SK-N-SH (cell line): ENCODE measurements around the gene NRF1. TPM values are rescaled to one million over a fixed set of nuclear protein-coding genes. Genes with fewer than 3 reads are reported as not detected.

Source experiments
- CTCF ChIA-PET: fragments of 300-600, 350-600 bp; formaldehyde crosslinking; extraction: SDS; loops from one replicate; lab custom pipeline; 2021; lab: Yijun Ruan, JAX
- POLR2A ChIA-PET: fragments of 350-600 bp; sonication (Branson Sonifier 250); formaldehyde crosslinking; extraction: SDS; loops from one replicate; lab custom pipeline; 2020; ENCODE audit warnings: antibody characterized with exemption, inconsistent platforms; lab: Yijun Ruan, JAX
- DNase-seq: peaks from one replicate; pipeline ENCODE4 v3.0.0; 2012
- H2AFZ ChIP-seq: fragments of 200-600 bp; sonication (generic); 2 replicates; pipeline ENCODE4 v1.8.1; 2016; ENCODE audit warnings: antibody characterized with exemption, mild to moderate bottlenecking, low read depth
- H3F3A ChIP-seq: fragments of 200-600 bp; sonication (generic); replicated peaks from 2 replicates; pipeline ENCODE3; 2016; ENCODE audit warnings: antibody characterized with exemption, mild to moderate bottlenecking; ENCODE audit not compliant: insufficient read depth
- H3K27ac ChIP-seq, 2 experiments: fragments of 200-500 bp in 1 of 2; fragments of 200-600 bp in 1 of 2; sonication (Bioruptor generic) in 1 of 2; sonication (generic), shearing (Covaris generic) in 1 of 2; 2 replicates each; pipeline versions ENCODE4 v1.5.1 to v1.6.1; 2014 to 2016; ENCODE audit warnings: low read depth in 2 of 2, inconsistent platforms in 1 of 2, low read length in 1 of 2, mild to moderate bottlenecking in 1 of 2, mixed read lengths in 1 of 2
- H3K27me3 ChIP-seq: fragments of 200-600 bp; sonication (generic), shearing (Covaris generic); 2 replicates; pipeline ENCODE4 v1.6.1; 2016; ENCODE audit warnings: mixed run types; ENCODE audit not compliant: insufficient read depth
- H3K36me3 ChIP-seq, 2 experiments: fragments of 200-500 bp in 1 of 2; fragments of 200-600 bp in 1 of 2; sonication (Bioruptor generic) in 1 of 2; sonication (generic) in 1 of 2; replicated peaks in 1 of 2; 2 replicates each; pipeline versions ENCODE3 to v1.5.1; 2014 to 2016; ENCODE audit warnings: low read length in 1 of 2, mild to moderate bottlenecking in 1 of 2; ENCODE audit not compliant: insufficient read depth in 2 of 2, control insufficient read depth in 1 of 2
- H3K4me1 ChIP-seq, 2 experiments: fragments of 200-500 bp in 1 of 2; fragments of 200-600 bp in 1 of 2; sonication (Bioruptor generic) in 1 of 2; sonication (generic), shearing (Covaris generic) in 1 of 2; 2 replicates each; pipeline versions ENCODE4 v1.5.1 to v1.6.1; 2014 to 2016; ENCODE audit warnings: low read depth in 1 of 2, low read length in 1 of 2, mixed run types in 1 of 2; ENCODE audit not compliant: insufficient read depth in 2 of 2, control insufficient read depth in 1 of 2
- H3K4me2 ChIP-seq: fragments of 200-600 bp; sonication (generic), shearing (Covaris generic); 2 replicates; pipeline ENCODE4 v1.6.1; 2017; ENCODE audit warnings: mixed run types
- H3K4me3 ChIP-seq, 2 experiments: fragments of 200-500 bp in 1 of 2; fragments of 200-600 bp in 1 of 2; sonication (Bioruptor generic) in 1 of 2; sonication (generic), shearing (Covaris generic) in 1 of 2; 2 replicates each; pipeline versions ENCODE4 v1.5.1 to v1.8.1; 2014 to 2016; ENCODE audit warnings: low read depth in 2 of 2, inconsistent platforms in 1 of 2, low read length in 1 of 2, mild to moderate bottlenecking in 1 of 2, mixed read lengths in 1 of 2, moderate library complexity in 1 of 2
- H3K79me2 ChIP-seq: fragments of 200-600 bp; sonication (generic); 2 replicates; pipeline ENCODE4 v1.8.1; 2017; ENCODE audit warnings: mild to moderate bottlenecking; ENCODE audit not compliant: insufficient read depth
- H3K9ac ChIP-seq: fragments of 200-600 bp; sonication (generic); 2 replicates; pipeline ENCODE4 v1.6.1; 2017; ENCODE audit warnings: mixed run types
- H3K9me2 ChIP-seq: fragments of 200-600 bp; sonication (generic); 2 replicates; pipeline ENCODE4 v1.6.1; 2017; ENCODE audit warnings: mixed run types
- H3K9me3 ChIP-seq: fragments of 200-600 bp; sonication (generic); 2 replicates; pipeline ENCODE4 v1.6.1; 2017; ENCODE audit warnings: mixed run types, mild to moderate bottlenecking, moderate library complexity
- H4K20me1 ChIP-seq: fragments of 200-600 bp; sonication (generic); 2 replicates; pipeline ENCODE4 v1.6.1; 2017; ENCODE audit warnings: mild to moderate bottlenecking, mixed run types; ENCODE audit not compliant: insufficient read depth
- EP300 ChIP-seq, 2 experiments: IDR thresholded peaks; 2 replicates each; pipeline versions ENCODE4 v1.4.0 to v1.6.1; 2012; ENCODE audit warnings: borderline replicate concordance in 1 of 2, low read depth in 1 of 2, low read length in 1 of 2
- FOSL2 ChIP-seq: IDR thresholded peaks from 2 replicates; pipeline ENCODE4 v1.4.0; 2012; ENCODE audit warnings: low read depth, mild to moderate bottlenecking, moderate library complexity, borderline replicate concordance
- FOXM1 ChIP-seq: IDR thresholded peaks from 2 replicates; pipeline ENCODE4 v1.4.0; 2012; ENCODE audit warnings: low read depth, mild to moderate bottlenecking
- GABPA ChIP-seq: IDR thresholded peaks from 2 replicates; pipeline ENCODE4 v1.4.0; 2012; ENCODE audit warnings: low read depth, mild to moderate bottlenecking
- GATA2 ChIP-seq: sonication (generic); formaldehyde crosslinking; IDR thresholded peaks from 2 replicates; pipeline ENCODE4 v1.5.0; 2020; ENCODE audit warnings: mild to moderate bottlenecking, missing genetic modification reagents
- MXI1 ChIP-seq: IDR thresholded peaks from 2 replicates; pipeline ENCODE4 v1.6.1; 2012; ENCODE audit warnings: mild to moderate bottlenecking, low read depth, low read length, improper control_type of control experiment
- POLR2AphosphoS5 ChIP-seq: IDR thresholded peaks from 2 replicates; pipeline ENCODE4 v1.6.1; 2012; ENCODE audit warnings: low read depth, low read length
- RAD21 ChIP-seq: IDR thresholded peaks from 2 replicates; pipeline ENCODE4 v1.6.1; 2012; ENCODE audit warnings: mild to moderate bottlenecking, low read length
- SMC3 ChIP-seq: IDR thresholded peaks from 2 replicates; pipeline ENCODE4 v1.6.1; 2012; ENCODE audit warnings: low read depth, low read length, improper control_type of control experiment
- USF1 ChIP-seq: IDR thresholded peaks from 2 replicates; pipeline ENCODE4 v1.4.0; 2012; ENCODE audit warnings: low read depth, borderline replicate concordance
- USF2 ChIP-seq: fragments of 150-350 bp; IDR thresholded peaks from 2 replicates; pipeline ENCODE4 v1.6.1; 2017; ENCODE audit warnings: antibody characterized with exemption, low read length, low read depth, borderline replicate concordance
- WGBS: methylation state at CpG from one replicate; pipeline ENCODE4 v1.1.6; 2017; ENCODE audit warnings: low lambda C conversion rate; 5-methylcytosine and 5-hydroxymethylcytosine counted together
- polyA plus RNA-seq, 3 experiments: library from polyadenylated mRNA; depleted of rRNA; stranded (reverse); fragments of >200 nt; gene quantifications; 2 replicates each; pipeline ENCODE4 v1.2.3, GENCODE V29; 2012
- TF ChIP-seq, protein P1 (sequence below): IDR thresholded peaks from 2 replicates; pipeline ENCODE4 v1.4.0; 2012; ENCODE audit warnings: low read depth

Gene NRF1
- polyA plus RNA-seq, 1 of the 3 experiments (the other 2 are of a cell fraction), result 10.9 TPM

DNA sequence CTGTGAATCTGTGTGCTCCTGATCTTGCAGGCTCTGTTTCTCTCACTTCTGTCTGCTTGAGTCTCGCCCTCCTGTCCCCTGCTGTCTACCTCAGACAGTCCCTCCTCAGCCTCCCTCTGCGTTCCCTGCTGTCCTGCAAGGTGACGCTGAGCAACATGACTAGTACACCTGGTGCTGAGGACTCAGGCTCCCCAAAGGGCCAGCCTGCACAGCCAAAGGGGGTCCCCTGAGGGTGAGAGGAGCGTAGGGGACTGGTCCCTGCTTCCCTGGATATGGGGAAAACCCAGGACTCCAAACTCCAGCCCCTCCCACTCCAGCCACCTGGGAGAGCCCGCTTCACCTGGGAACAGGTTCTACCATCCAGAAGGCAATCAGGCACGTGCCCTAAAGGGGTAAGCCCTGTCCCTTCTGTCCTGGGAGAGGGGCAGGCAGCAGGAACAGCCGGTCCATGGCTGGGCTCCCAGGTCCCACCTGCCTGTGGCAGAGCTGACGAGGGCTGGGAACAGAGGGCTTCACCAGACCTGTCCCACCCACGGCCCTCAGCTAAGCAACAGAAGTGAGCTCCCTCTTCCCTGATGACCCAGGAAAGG, 184.8 kb downstream of the NRF1 start:
- Histone ChIP-seq H3K9ac (no peak overlapping the region), H3F3A (no peaks in the 10 kb centered on the region), H3K4me3 (no peak overlapping the region), H2AFZ (no peak overlapping the region), H4K20me1 (no peaks in the 10 kb centered on the region), H3K27ac (no peak overlapping the region), H3K36me3 (no peaks in the 10 kb centered on the region), H3K9me2 (no peaks in the 10 kb centered on the region), H3K9me3 (no peaks in the 10 kb centered on the region)
- WGBS, result 87% methylated on average over 9 of the region's 9 CpGs
- CTCF ChIA-PET, result interaction anchor here (0.6 to 2.8 kb wide), 4 partner anchors 16 to 216 kb away, joined by 3 to 12 read pairs (median 3); no protein-coding TSS in a partner anchor
- TF ChIP-seq USF2 (no peak), POLR2AphosphoS5 (peak; percentile 3; the same call in 1 of the 2 replicates)
- TF ChIP-seq, all 33 proteins: peak for 1
- Histone ChIP-seq H3K27me3 (no peaks in the 10 kb centered on the region), H3K79me2 (no peaks in the 10 kb centered on the region), H3K4me2 (no peak overlapping the region), H3K4me1 (peaks cover 0 to 10% of the 10 kb centered on the region in 2 experiments; a peak in 1 of 4 replicates)
- DNase-seq, result no peak
- POLR2A ChIA-PET, result no interaction called here

- no peak overlapping the region for H3K4me3 ChIP-seq
- CTCF ChIA-PET, result interaction anchor here (0.6 to 2.8 kb wide), 3 partner anchors 11 to 133 kb away, joined by 3 to 12 read pairs (median 3); no protein-coding TSS in a partner anchor
- no peaks in the 10 kb centered on the region for H3K9me3 ChIP-seq
- H3K79me2 ChIP-seq, result no peaks in the 10 kb centered on the region
- no peaks in the 10 kb centered on the region for H3K9me2 ChIP-seq
- no peaks in the 10 kb centered on the region for H3K36me3 ChIP-seq
- H3K9ac ChIP-seq, result no peak overlapping the region
- H2AFZ ChIP-seq, result no peak overlapping the region
- H3K4me1 ChIP-seq, result peaks cover 0 to 10% of the 10 kb centered on the region in 2 experiments; a peak in 1 of 4 replicates
- POLR2A ChIA-PET, result no interaction called here
- 75% methylated on average over 7 of the region's 7 CpGs for WGBS
- H3K27ac ChIP-seq, result no peak overlapping the region
- TF ChIP-seq GABPA (no peak), GATA2 (CRISPR knock-in tag) (no peak), EP300 (IDR thresholded peaks at IDR 0.05; ENCODE audit: borderline replicate concordance in 1 of 2, low read depth in 1 of 2, low read length in 1 of 2) (no peak), FOXM1 (no peak), USF2 (no peak), SMC3 (no peak), MXI1 (no peak), RAD21 (no peak), USF1 (no peak), FOSL2 (no peak)
- TF ChIP-seq, protein P1, sequence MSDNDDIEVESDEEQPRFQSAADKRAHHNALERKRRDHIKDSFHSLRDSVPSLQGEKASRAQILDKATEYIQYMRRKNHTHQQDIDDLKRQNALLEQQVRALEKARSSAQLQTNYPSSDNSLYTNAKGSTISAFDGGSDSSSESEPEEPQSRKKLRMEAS, result no peak
- H4K20me1 ChIP-seq, result no peaks in the 10 kb centered on the region
- H3F3A ChIP-seq, result no peaks in the 10 kb centered on the region
- H3K27me3 ChIP-seq, result no peaks in the 10 kb centered on the region
- peak; percentile 44 for DNase-seq
- no peak overlapping the region for H3K4me2 ChIP-seq
These were observed 185.8 kb downstream of the NRF1 start for GRCh38 chr7:129797214-129797789.
